ENCODE data around the gene GPR132. TPM values are rescaled to one million over a fixed set of nuclear protein-coding genes. Genes with fewer than 3 reads are reported as not detected.
A peak's percentile ranks its signal among the peaks of the same experiment; 100 is the strongest.

GPR132 gene
- total RNA-seq, 2 experiments from 2014 or later = 15.1 to 16.4 TPM

GRCh38 chr14:105069871-105070759 lies 4.9 kb upstream of the GPR132 start:
- ATAC-seq (peak; percentile 61), DNase-seq (peak; percentile 83)
- Mint-ChIP-seq H3K27me3 (no peaks in the 10 kb centered on the region), H3K4me1 (ENCODE audit: low read depth) (peaks cover 51% of the 10 kb centered on the region), H3K27ac (peak overlapping the region; percentile 82), H3K4me3 (no peak overlapping the region), H3K9me3 (no peaks in the 10 kb centered on the region), H3K36me3 (ENCODE audit: low read depth) (no peaks in the 10 kb centered on the region)
- POLR2A ChIA-PET = interaction anchor here (1.0 to 3.0 kb wide), 2 partner anchors 10 to 231 kb away, joined by 3 to 21 read pairs; partner anchors contain the start of gene BRF1
- CTCF ChIA-PET = interaction anchor here (0.8 to 6.5 kb wide), 5 partner anchors 12 to 94 kb away, joined by 3 to 39 read pairs (median 10); no protein-coding TSS in a partner anchor
- intact Hi-C loops (cut with micrococcal nuclease) = loop anchor here (5.0 kb wide), 1 partner anchor 318 kb away; the partner anchor contains the start of gene SIVA1
- no peak for TF ChIP-seq CTCF (IDR thresholded peaks at IDR 0.05)

GRCh38 chr14:105069522-105069870 lies 4.3 kb upstream of the GPR132 start:
- Mint-ChIP-seq H3K4me1 (ENCODE audit: low read depth) (peaks cover 51% of the 10 kb centered on the region), H3K27ac (peak overlapping the region; percentile 82), H3K27me3 (no peaks in the 10 kb centered on the region), H3K4me3 (no peak overlapping the region), H3K36me3 (ENCODE audit: low read depth) (peaks cover 3% of the 10 kb centered on the region), H3K9me3 (no peaks in the 10 kb centered on the region)
- no peak for TF ChIP-seq CTCF (IDR thresholded peaks at IDR 0.05)
- POLR2A ChIA-PET = interaction anchor here (3.0 kb wide), 1 partner anchor 9 kb away, joined by 21 read pairs; no protein-coding TSS in a partner anchor
- ATAC-seq (no peak), DNase-seq (no peak)
- CTCF ChIA-PET = no interaction called here
- intact Hi-C loops (cut with micrococcal nuclease) = loop anchor here (5.0 kb wide), 1 partner anchor 317 kb away; the partner anchor contains the start of gene SIVA1

GRCh38 chr14:105068818-105069217 lies 3.6 kb upstream of the GPR132 start:
- peak overlapping the region; percentile 73 for H3K27ac Mint-ChIP-seq
- no peaks in the 10 kb centered on the region for H3K27me3 Mint-ChIP-seq
- peaks cover 54% of the 10 kb centered on the region for H3K4me1 Mint-ChIP-seq (ENCODE audit: low read depth)
- ChIA-PET POLR2A (interaction anchor here (3.0 kb wide), 1 partner anchor 9 kb away, joined by 21 read pairs; no protein-coding TSS in a partner anchor), CTCF (no interaction called here)
- ATAC-seq (no peak), DNase-seq (no peak)
- peaks cover 7% of the 10 kb centered on the region for H3K36me3 Mint-ChIP-seq (ENCODE audit: low read depth)
- H3K4me3 Mint-ChIP-seq = no peak overlapping the region
- intact Hi-C loops (cut with micrococcal nuclease) = loop anchor here (5.0 kb wide), 1 partner anchor 317 kb away; the partner anchor contains the start of gene SIVA1
- TF ChIP-seq CTCF (IDR thresholded peaks at IDR 0.05) = no peak
- no peaks in the 10 kb centered on the region for H3K9me3 Mint-ChIP-seq

GRCh38 chr14:105067969-105068301 lies 2.7 kb upstream of the GPR132 start:
- POLR2A ChIA-PET = interaction anchor here (1.1 to 1.8 kb wide), 2 partner anchors 10 to 47 kb away, joined by 3 to 5 read pairs; partner anchors contain the start of gene CDCA4
- Mint-ChIP-seq H3K27ac (no peak overlapping the region), H3K4me3 (no peak overlapping the region), H3K27me3 (no peaks in the 10 kb centered on the region), H3K36me3 (ENCODE audit: low read depth) (peaks cover 7% of the 10 kb centered on the region), H3K4me1 (ENCODE audit: low read depth) (peaks cover 55% of the 10 kb centered on the region), H3K9me3 (no peaks in the 10 kb centered on the region)
- DNase-seq = no peak
- ATAC-seq = no peak
- intact Hi-C loops (cut with micrococcal nuclease) = loop anchor here (5.0 kb wide), 1 partner anchor 316 kb away; the partner anchor contains the start of gene SIVA1
- CTCF ChIA-PET = interaction anchor here (0.9 to 3.5 kb wide), 3 partner anchors 19 to 22 kb away, joined by 3 to 16 read pairs (median 5); no protein-coding TSS in a partner anchor
- TF ChIP-seq CTCF (IDR thresholded peaks at IDR 0.05) = no peak
